HG03135 (cell line): Measurements from ENCODE around the gene TRMT10B.
"Not testable (repeated sequence)": the region's sequence is repeated elsewhere in the genome, so short reads cannot be mapped to it uniquely, and the experiment has no call there.

Source experiments
- ATAC-seq: cut with Tn5 transposase; IDR thresholded peaks from one replicate; pipeline ENCODE4 v1.9.1; 2021; ENCODE audit warnings: mild to moderate bottlenecking, moderate library complexity; ENCODE audit not compliant: unreplicated experiment

The TRMT10B gene

GRCh38 chr9:37798677-37799076, 45.1 kb downstream of the TRMT10B start:
- ATAC-seq, result no peak

- peak; percentile 66 for ATAC-seq
These were observed 47.2 kb downstream of the TRMT10B start, which contains the start of gene DCAF10 for GRCh38 chr9:37800631-37801286. TSS of gene DCAF10 (plus strand) at chr9:37800797. CDS start at chr9:37800867, 70 bp downstream.

GRCh38 chr9:37801287-37801850, 47.8 kb downstream of the TRMT10B start:
- peak; percentile 44 for ATAC-seq

- no peak for ATAC-seq
These were observed 48.5 kb downstream of the TRMT10B start for GRCh38 chr9:37801959-37802711.

GRCh38 chr9:37806271-37806670, 52.7 kb downstream of the TRMT10B start:
- no peak for ATAC-seq

- ATAC-seq, result not testable (repeated sequence)
These were observed 56.1 kb downstream of the TRMT10B start for GRCh38 chr9:37809676-37810075.

- no peak for ATAC-seq
These were observed 58.4 kb downstream of the TRMT10B start for GRCh38 chr9:37811906-37812476.

- ATAC-seq, result no peak
These were observed 59.3 kb downstream of the TRMT10B start for GRCh38 chr9:37812773-37813379.

- no peak for ATAC-seq
These were observed 65.2 kb downstream of the TRMT10B start for GRCh38 chr9:37818849-37819248.

GRCh38 chr9:37820142-37820541, 66.5 kb downstream of the TRMT10B start:
- no peak for ATAC-seq

- ATAC-seq, result not testable (repeated sequence)
These were observed 71.6 kb downstream of the TRMT10B start for GRCh38 chr9:37825174-37825573.

GRCh38 chr9:37827483-37828165, 74.0 kb downstream of the TRMT10B start:
- no peak for ATAC-seq
